ENCODE results near the gene SEMA3F.
A peak's percentile ranks its signal among the peaks of the same experiment; 100 is the strongest.
"Not testable (repeated sequence)": the region's sequence is repeated elsewhere in the genome, so short reads cannot be mapped to it uniquely, and the experiment has no call there.

The SEMA3F gene

GRCh38 chr3:50227390-50228183 lies 72.5 kb downstream of the SEMA3F start:
- FAIRE-seq (peak; percentile 83), DNase-seq (ENCODE audit: insufficient read length, low spot score) (peak; percentile 94)

- not testable (repeated sequence) for FAIRE-seq; DNase-seq (ENCODE audit: insufficient read length, low spot score)
These were observed 73.2 kb downstream of the SEMA3F start for GRCh38 chr3:50228184-50228763.

GRCh38 chr3:50229490-50229889 lies 74.4 kb downstream of the SEMA3F start:
- DNase-seq (ENCODE audit: insufficient read length, low spot score) (no peak), FAIRE-seq (no peak)

GRCh38 chr3:50230104-50230793 lies 75.1 kb downstream of the SEMA3F start:
- DNase-seq (ENCODE audit: insufficient read length, low spot score) (no peak), FAIRE-seq (no peak)

GRCh38 chr3:50230794-50231125 lies 75.6 kb downstream of the SEMA3F start:
- DNase-seq (ENCODE audit: insufficient read length, low spot score) = no peak
- no peak for FAIRE-seq

- DNase-seq (ENCODE audit: insufficient read length, low spot score) (no peak), FAIRE-seq (no peak)
These were observed 76.5 kb downstream of the SEMA3F start for GRCh38 chr3:50231581-50231980.

GRCh38 chr3:50232303-50232702 lies 77.2 kb downstream of the SEMA3F start:
- FAIRE-seq = no peak
- DNase-seq (ENCODE audit: insufficient read length, low spot score) = no peak

GRCh38 chr3:50233176-50233575 lies 78.1 kb downstream of the SEMA3F start:
- FAIRE-seq (no peak), DNase-seq (ENCODE audit: insufficient read length, low spot score) (no peak)

- peak; percentile 98 for FAIRE-seq
- peak; percentile 97 for DNase-seq (ENCODE audit: insufficient read length, low spot score)
These were observed 80.8 kb downstream of the SEMA3F start, which contains the start of gene GNAI2 for GRCh38 chr3:50235716-50236483. TSS of gene GNAI2 (plus strand) at chr3:50236204. CDS start at chr3:50236336, 132 bp downstream.

GRCh38 chr3:50236484-50237132 lies 81.5 kb downstream of the SEMA3F start:
- FAIRE-seq = no peak
- no peak for DNase-seq (ENCODE audit: insufficient read length, low spot score)

- no peak for DNase-seq (ENCODE audit: insufficient read length, low spot score)
- peak; percentile 44 for FAIRE-seq
These were observed 82.1 kb downstream of the SEMA3F start for GRCh38 chr3:50237133-50237651.

GRCh38 chr3:50237754-50238548 lies 82.8 kb downstream of the SEMA3F start:
- FAIRE-seq = peak; percentile 99
- peak; percentile 81 for DNase-seq (ENCODE audit: insufficient read length, low spot score)

- FAIRE-seq (no peak), DNase-seq (ENCODE audit: insufficient read length, low spot score) (no peak)
These were observed 83.5 kb downstream of the SEMA3F start for GRCh38 chr3:50238549-50239026.

All from HTR-8/SVneo (cell line).